Inflammatory macrophage treated with lipopolysaccharide for 1 hour (primary cell): ENCODE results near the gene STAT1.
A peak's percentile ranks its signal among the peaks of the same experiment; 100 is the strongest.

Experiments
- DNase-seq, 2 donors: peaks; one replicate each; pipeline ENCODE4 v3.0.0-alpha.2; 2020 to 2022

Gene STAT1

DNA sequence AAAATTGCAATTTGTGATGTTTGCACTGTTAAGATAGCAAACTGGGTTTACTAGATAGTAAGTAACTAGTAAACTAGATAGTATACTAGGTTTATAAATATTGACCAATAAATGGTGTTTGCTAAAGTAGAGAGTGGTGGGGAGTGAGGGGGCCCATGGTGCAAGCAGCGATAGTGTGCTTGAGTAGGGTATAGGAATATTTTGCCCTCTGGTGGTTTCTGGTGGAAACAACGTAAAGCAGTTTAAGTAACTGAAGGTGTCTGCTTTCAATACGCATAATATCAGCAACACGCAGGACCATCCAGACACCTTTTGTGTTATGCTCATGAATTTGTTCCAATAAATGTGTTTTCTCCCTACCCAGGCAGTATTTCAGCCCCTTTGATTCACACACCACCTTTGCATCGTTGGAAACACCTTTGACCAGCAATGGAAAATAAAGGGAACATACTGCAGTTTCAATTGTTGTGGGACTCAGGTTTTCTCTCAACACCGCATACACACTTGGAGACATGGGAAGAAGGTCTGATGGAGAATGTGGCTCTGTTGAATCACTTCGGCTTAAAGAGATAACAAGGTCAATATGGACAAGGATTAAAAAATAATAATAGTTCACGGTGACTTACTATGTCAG, 16.7 kb upstream of the STAT1 start:
- peak; percentile 29 to 64 for DNase-seq

DNA sequence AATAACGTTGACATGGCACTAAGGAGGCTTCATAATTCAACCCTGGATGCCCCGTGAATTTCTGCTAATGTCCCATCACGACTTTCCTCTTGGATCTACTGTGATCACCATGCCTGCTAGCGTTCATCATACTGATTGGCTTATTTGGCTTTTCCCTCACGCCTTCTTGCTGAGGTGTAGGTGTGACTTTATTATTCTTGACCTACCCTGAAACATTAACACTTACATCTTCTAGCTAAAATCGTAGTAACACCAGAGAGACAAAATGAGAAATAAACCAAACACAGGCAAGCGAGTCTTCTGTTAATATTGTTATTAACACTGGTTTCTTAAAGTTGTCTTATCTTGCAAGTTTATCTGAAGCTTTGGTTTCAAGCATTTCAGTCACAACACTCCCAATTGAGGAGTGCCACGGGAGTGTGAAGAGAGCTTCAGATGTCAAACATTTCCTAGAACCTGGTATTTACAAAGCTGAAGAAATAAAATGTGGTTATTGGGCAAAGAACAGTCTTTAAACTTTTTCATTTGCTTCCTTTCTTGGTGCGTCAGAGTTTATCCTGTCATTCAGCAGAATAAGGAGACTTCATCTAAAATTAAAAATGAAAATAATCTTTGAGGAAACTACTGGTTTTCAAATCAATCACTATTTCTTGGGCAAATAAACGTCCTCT, 15.4 kb upstream of the STAT1 start:
- DNase-seq = no peak

- DNase-seq = peak in 1 of 2 donors; percentile 25
Measured at GRCh38 chr2:191026377-191026776, 12.4 kb upstream of the STAT1 start.

DNA sequence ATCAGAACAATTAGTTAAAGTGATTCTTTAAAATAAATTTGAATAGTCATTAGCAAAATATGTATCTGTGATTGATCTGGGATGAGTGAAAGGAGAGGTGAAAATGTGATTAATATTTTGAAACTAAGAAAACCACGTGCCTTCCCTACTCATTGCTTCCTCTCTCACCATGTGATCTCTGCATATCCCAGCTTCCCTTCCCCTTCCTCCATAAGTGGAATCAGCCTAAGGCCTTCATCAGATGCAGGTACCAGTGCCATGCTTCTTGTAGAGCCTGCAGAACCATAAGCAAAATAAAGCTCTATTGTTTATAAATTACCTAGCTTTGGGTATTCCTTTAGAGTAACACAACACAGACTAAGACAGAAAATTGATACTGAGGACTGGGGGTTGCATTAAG, 11.2 kb upstream of the STAT1 start:
- DNase-seq = peak; percentile 12 to 36

DNA sequence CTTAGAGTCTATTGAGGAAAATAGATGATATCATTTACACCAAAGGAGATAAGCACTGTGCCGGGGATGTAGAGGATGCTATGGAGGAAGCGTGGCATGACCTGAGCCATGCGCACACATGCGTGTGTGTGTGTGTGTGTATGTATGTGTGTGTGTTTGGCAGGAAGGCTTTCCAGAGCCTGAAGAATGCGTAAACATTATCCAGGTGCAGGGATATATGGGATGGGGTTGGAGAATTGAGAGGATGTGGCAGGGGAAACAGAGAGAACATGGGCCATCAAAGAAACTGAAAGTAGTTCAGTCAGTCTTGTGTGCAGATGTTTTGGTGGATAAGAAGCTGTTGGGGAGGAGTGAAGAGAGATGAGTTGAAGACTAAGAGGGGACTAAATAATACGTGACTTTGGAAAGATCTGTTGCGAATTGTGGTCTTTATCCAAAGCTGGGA, 9.3 kb upstream of the STAT1 start:
- DNase-seq = no peak

DNA sequence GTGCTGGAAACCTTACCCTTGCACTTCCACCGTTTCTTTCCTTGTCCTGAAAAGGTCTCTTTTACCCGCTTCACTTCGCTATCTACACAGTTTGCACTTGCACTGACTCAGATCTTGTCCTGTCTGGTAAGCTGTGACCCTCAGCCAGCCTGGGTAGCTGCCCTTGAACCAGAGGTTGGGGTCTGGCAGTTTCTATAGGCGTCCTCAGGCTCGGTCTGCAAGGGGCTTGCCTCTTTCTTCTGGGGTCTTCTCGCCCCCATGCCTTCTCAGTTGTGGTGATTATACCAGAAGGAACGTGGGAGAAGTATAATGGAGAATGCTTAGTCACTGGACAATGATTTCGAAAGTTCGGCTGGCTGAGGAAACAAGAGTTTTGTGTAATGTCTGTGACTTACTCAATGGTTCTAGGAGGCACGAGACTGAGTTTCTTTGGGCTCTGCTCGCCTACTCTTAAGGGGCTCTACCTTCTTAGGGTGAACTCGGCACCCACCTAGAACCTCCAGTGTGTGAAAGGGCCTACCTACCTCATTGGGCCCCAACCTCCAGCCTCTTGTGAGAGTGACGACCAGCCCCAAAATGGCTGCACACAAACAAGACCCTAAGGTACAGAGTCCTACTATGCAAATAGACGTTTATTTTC, 6.9 kb upstream of the STAT1 start:
- peak; percentile 95 for DNase-seq

- peak; percentile 96 to 100 for DNase-seq
Measured at GRCh38 chr2:191020221-191020741, 6.3 kb upstream of the STAT1 start.

GRCh38 chr2:191019376-191019775, 5.4 kb upstream of the STAT1 start:
- DNase-seq = no peak

DNA sequence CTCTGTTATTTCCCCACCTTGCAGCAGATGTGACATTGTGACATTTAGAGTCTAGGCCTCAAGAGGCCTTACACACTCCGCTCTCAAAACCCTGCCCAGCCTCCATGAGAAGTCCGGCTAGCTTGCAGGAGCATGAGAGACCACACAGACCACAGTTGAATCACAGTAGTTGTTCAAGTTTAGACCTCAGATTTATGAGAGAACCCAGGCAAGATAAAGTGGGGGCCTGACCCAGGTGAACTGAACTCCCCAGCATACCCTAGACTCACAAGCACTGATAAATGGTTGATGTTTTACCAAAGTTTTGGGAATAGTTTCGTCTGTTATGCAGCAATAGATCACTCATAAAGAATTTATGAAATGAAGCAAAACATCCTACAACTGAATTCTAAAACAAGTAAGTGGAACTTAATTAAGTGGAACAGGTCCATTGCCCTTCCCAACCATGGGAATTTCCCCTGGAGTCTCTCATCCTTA, 4.7 kb upstream of the STAT1 start:
- no peak for DNase-seq

- DNase-seq = peak in 1 of 2 donors; percentile 61
Measured at GRCh38 chr2:191018048-191018447, 4.1 kb upstream of the STAT1 start.

- DNase-seq = no peak
Measured at GRCh38 chr2:191015831-191016230, 1.9 kb upstream of the STAT1 start.

DNA sequence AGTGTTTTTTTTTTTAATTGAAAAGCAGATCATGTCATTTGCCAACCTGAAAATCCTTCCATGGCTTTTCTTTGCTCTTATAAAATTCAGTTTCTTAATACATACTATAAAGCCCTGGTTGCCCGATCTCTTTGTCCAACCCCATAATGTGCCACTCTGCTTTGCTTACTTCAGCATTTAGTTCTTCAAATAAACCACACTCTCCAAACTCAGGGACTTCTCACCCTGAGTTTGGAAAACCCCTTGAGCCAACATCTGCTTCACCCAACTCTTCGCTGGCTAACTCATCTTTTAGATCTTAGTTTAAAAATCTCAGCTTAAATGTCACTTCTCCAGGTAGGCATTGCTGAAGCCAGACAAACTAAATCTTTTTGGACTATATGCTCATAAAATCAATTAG, 1.3 kb upstream of the STAT1 start:
- peak in 1 of 2 donors; percentile 31 for DNase-seq

DNA sequence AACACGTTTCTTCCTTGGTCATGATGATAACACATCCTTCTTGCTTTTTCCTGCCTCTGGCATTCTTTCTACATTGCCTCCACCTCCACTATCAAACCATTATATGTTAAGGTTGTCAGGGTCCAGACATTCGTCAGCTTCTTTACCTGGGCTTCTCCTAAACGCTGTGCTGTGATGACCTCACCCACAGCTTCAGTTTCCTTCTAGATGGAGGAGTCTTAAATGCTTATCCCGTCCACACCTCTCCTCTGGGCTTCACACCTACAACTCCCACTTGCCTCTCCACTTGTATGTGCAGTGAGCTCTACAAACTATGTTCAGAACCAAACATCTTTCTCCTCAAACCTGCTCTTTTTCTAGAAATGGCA, 666 bp upstream of the STAT1 start:
- no peak for DNase-seq

DNA sequence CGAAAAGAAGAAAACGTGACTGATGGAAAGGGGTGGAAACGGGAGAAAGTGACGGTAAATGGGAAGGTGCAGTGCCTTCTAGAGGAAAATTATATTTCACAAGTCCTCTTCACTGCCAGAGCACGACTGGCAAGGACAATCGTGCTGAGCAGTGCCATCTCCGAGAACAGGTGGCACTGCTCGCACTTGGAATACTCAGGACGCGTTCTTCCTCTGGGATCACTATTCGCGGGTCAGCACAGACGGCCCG, 364 bp downstream of the STAT1 start:
- DNase-seq = no peak

DNA sequence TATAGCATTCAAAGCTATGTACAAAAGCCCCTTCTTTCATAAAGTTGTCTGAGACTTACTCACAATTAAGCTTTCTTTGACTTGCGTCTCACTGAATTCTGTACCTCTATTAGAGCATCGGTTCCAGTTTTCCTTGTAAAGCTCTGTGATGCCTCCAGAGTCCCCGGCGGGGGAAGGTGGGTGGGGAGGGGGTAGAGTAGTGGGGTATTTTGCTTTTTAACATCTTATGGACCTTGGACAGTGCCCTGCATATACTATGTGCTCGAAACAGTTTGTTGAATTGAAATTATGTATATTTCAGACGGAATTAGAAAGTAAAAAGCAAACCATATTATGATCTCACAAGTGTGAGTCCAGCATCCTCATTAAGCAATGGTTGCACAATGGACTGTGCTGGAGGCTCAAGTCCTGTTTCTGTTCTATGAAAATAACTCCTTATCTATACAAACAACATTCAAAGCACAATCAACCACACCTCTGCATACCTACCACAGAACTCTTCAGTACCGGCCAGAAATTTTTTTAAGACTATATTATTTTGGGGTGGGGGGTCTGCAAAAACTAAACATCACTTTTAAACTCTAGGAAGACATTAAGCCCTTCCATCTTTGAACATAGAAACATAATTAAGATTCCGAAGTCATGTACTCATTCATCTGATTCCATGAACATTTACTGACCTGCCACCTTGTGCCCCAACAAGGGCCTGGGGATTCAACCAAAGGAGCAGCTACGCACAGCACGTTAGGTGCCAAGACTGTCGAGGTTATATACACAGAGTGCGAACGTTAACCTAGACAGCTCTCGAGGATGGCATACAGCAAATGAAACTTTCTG, 908 bp downstream of the STAT1 start:
- peak; percentile 74 to 82 for DNase-seq

- DNase-seq = no peak
Measured at GRCh38 chr2:191012346-191012745, 1.6 kb downstream of the STAT1 start.

DNA sequence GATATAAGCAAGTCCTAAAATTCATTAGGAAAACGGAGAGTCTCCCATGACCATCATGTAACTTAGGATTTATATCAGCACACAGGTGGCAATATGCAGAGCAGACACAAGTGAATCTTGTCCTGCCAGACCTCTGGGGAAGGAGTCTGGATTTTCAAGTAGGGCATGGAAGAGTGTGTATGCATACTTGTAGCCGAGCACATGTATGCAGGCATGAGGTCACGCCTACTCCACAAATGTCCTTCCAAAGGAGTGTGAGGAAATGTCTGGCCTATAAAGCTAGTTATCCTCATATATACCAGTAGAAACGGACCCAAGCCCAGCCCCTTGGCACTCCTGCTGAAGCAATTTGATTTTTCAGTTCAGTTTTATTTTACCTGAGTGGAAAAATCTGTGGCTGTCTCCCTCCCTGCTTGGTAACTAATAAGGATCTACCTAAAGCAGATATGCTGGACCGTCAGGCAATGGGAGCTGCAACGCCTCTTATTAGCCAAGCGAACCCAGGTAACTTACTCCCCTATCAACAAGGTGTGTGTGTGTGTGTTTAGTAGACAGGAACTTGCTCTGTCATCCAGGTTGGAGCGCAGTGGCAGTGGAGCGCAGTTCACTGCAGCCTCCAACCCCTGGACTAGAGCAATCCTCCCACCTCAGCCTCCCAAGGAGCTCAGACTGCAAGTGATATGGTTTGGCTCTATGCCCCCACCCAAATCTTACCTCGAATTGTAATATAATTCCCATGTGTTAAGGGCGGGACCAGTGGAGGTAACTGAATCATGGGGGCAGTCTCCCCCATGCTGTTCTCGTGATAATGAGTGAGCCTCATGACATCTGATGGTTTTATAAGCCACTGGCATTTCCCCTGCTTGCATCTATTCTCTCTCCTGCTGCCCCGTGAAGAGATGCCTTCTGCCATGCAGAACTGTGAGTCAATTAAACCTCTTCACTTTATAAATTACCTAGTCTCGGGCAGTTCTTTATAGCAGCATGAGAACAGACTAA, 2.8 kb downstream of the STAT1 start:
- DNase-seq = no peak

- no peak for DNase-seq
Measured at GRCh38 chr2:191009541-191010374, 4.2 kb downstream of the STAT1 start.

DNA sequence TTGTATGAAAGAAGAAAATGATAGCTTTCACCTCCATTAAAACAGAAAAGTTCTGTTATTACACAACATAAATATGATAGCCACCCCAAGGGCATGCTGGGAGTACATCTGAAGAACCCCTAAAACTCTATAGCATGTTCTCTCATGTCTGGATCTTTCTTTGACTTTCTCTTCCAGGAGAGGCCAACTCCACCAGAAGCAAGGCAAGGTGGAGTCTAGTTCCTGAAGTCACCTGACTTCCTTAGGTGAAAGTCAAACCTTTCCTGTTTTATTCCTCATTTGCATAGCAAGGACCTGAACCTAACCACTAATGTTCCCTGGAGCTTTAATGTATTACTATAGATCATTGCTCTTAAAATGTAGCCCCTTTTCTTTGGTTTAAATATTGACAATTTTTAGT, 5.7 kb downstream of the STAT1 start:
- DNase-seq = no peak

DNA sequence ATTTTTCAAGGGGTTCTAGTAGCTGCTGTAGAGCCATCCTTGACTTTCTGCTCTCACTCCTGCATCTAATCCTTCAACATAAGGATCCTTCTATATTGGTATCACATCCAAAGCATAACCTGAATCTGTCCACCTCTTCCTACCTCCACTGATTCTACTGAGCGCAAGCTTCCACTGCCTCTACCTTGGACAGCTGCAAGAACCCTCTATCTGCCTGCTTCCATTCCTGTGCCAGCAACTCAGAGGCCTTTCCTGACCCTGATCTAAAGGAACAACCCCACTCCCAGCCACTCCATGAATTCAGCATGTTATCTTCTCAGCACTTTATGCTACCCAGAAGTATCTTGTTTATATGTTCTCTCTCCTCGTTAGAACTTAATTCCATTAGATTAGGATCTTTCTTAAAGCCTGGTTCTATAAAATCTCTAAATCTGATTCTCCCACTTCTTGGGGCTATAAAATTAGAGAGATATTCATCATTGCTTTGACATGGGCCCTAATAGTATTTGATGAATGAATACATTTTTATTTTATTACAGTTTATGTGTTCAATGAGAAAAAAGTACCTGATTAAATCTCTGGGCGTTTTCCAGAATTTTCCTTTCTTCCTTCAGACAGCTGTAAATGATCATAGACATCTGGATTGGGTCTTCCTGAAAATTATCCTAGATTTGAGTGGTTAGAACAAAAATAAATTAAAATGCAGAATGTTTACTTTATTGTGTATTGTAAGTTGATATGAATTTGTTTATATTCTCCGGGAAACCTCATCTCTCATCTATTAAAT, 6.8 kb downstream of the STAT1 start:
- DNase-seq = no peak
